ENCODE data around the gene TRABD2B. TPM values are rescaled to one million over a fixed set of nuclear protein-coding genes. Genes with fewer than 3 reads are reported as not detected.
A peak's percentile ranks its signal among the peaks of the same experiment; 100 is the strongest.

The TRABD2B gene
- total RNA-seq, 4 donors from 2014 or later: 0.35 to 2.5 (median 0.88) TPM

GRCh38 chr1:47976267-47976666, 20.9 kb downstream of the TRABD2B start:
- Histone ChIP-seq H3K27ac (no peak overlapping the region), H3K36me3 (no peaks in the 10 kb centered on the region), H3K9me3 (no peaks in the 10 kb centered on the region), H3K4me3 (no peak overlapping the region), H3K4me1 (no peaks in the 10 kb centered on the region), H3K27me3 (no peaks in the 10 kb centered on the region)
- DNase-seq: no peak
- TF ChIP-seq POLR2A (IDR thresholded peaks at IDR 0.05): no peak
- TF ChIP-seq CTCF (IDR thresholded peaks at IDR 0.05): no peak

GRCh38 chr1:47975302-47975921, 21.8 kb downstream of the TRABD2B start:
- Histone ChIP-seq H3K9me3 (no peaks in the 10 kb centered on the region), H3K4me1 (no peaks in the 10 kb centered on the region), H3K27me3 (no peaks in the 10 kb centered on the region), H3K36me3 (no peaks in the 10 kb centered on the region), H3K27ac (no peak overlapping the region), H3K4me3 (no peak overlapping the region)
- no peak for DNase-seq
- TF ChIP-seq CTCF (IDR thresholded peaks at IDR 0.05) (no peak), POLR2A (IDR thresholded peaks at IDR 0.05) (no peak)

GRCh38 chr1:47972864-47973432, 24.2 kb downstream of the TRABD2B start:
- TF ChIP-seq POLR2A (IDR thresholded peaks at IDR 0.05) (no peak), CTCF (IDR thresholded peaks at IDR 0.05) (peak in 1 of 6 experiments; percentile 31)
- DNase-seq: no peak
- Histone ChIP-seq H3K27me3 (no peaks in the 10 kb centered on the region), H3K9me3 (no peaks in the 10 kb centered on the region), H3K4me3 (no peak overlapping the region), H3K27ac (no peak overlapping the region), H3K36me3 (no peaks in the 10 kb centered on the region), H3K4me1 (no peaks in the 10 kb centered on the region)

- Histone ChIP-seq H3K27ac (peak overlapping the region in 1 of 4 donors; percentile 22), H3K9me3 (no peaks in the 10 kb centered on the region), H3K4me1 (no peaks in the 10 kb centered on the region), H3K27me3 (no peaks in the 10 kb centered on the region), H3K4me3 (no peak overlapping the region), H3K36me3 (no peaks in the 10 kb centered on the region)
- DNase-seq: no peak
- TF ChIP-seq POLR2A (IDR thresholded peaks at IDR 0.05) (no peak), CTCF (IDR thresholded peaks at IDR 0.05) (no peak)
Observed at GRCh38 chr1:47971385-47972160, 25.6 kb downstream of the TRABD2B start.

- Histone ChIP-seq H3K4me3 (no peak overlapping the region), H3K27me3 (no peaks in the 10 kb centered on the region), H3K4me1 (no peaks in the 10 kb centered on the region), H3K36me3 (no peaks in the 10 kb centered on the region), H3K27ac (peak overlapping the region in 1 of 4 donors; percentile 22), H3K9me3 (no peaks in the 10 kb centered on the region)
- no peak for DNase-seq
- TF ChIP-seq POLR2A (IDR thresholded peaks at IDR 0.05): no peak
- no peak for TF ChIP-seq CTCF (IDR thresholded peaks at IDR 0.05)
Observed at GRCh38 chr1:47970882-47971281, 26.3 kb downstream of the TRABD2B start.
